Breast epithelium (tissue), 3 donors: ENCODE measurements around the gene PARG.
"Not testable (repeated sequence)": the region's sequence is repeated elsewhere in the genome, so short reads cannot be mapped to it uniquely, and the experiment has no call there.

Experiments
- CTCF ChIP-seq, 3 donors: fragments of 450-650 bp; IDR thresholded peaks; one replicate each; pipeline ENCODE4 v1.5.1; 2016 to 2017; ENCODE audit warnings: antibody characterized with exemption in 3 of 3, mild to moderate bottlenecking in 3 of 3, moderate library complexity in 3 of 3
- POLR2A ChIP-seq: fragments of 450-650 bp; IDR thresholded peaks from one replicate; pipeline ENCODE4 v1.6.1; 2016; ENCODE audit warnings: antibody characterized with exemption, mild to moderate bottlenecking, moderate library complexity
- POLR2AphosphoS5 ChIP-seq, 3 donors: sonication (generic); formaldehyde crosslinking; IDR thresholded peaks; one replicate each; pipeline ENCODE4 v1.6.1; 2017; ENCODE audit warnings: antibody characterized with exemption in 3 of 3

- TF ChIP-seq POLR2A; CTCF (IDR thresholded peaks at IDR 0.05); POLR2AphosphoS5 (IDR thresholded peaks at IDR 0.05): not testable (repeated sequence)
Observed at GRCh38 chr10:49890025-49890424, 51.8 kb downstream of the PARG start.
